Measurements from ENCODE around the gene CDH22.

The CDH22 gene

GRCh38 chr20:46222521-46223007, 85.7 kb downstream of the CDH22 start:
- no peak overlapping the region for H3K4me3 ChIP-seq (ENCODE audit: low read depth, low read length)
- H3K36me3 ChIP-seq (ENCODE audit: control insufficient read depth, insufficient read depth, low read length), result no peaks in the 10 kb centered on the region
- H3K9me3 ChIP-seq (ENCODE audit: control insufficient read depth, insufficient read depth, low read length), result no peaks in the 10 kb centered on the region
- H3K27me3 ChIP-seq (ENCODE audit: control insufficient read depth, insufficient read depth, low read length), result peaks cover 3% of the 10 kb centered on the region
- H3K4me1 ChIP-seq (ENCODE audit: control insufficient read depth, insufficient read depth, low read length), result peaks cover 18% of the 10 kb centered on the region
- no peak overlapping the region for H3K9ac ChIP-seq (ENCODE audit: low read depth, low read length)

GRCh38 chr20:46221256-46221833, 87.0 kb downstream of the CDH22 start:
- Histone ChIP-seq H3K4me1 (ENCODE audit: control insufficient read depth, insufficient read depth, low read length) (peaks cover 18% of the 10 kb centered on the region), H3K9me3 (ENCODE audit: control insufficient read depth, insufficient read depth, low read length) (no peaks in the 10 kb centered on the region), H3K27me3 (ENCODE audit: control insufficient read depth, insufficient read depth, low read length) (peaks cover 3% of the 10 kb centered on the region), H3K4me3 (ENCODE audit: low read depth, low read length) (no peak overlapping the region), H3K36me3 (ENCODE audit: control insufficient read depth, insufficient read depth, low read length) (no peaks in the 10 kb centered on the region), H3K9ac (ENCODE audit: low read depth, low read length) (no peak overlapping the region)

GRCh38 chr20:46220455-46221207, 87.7 kb downstream of the CDH22 start:
- H3K4me3 ChIP-seq (ENCODE audit: low read depth, low read length), result no peak overlapping the region
- H3K9ac ChIP-seq (ENCODE audit: low read depth, low read length), result no peak overlapping the region
- no peaks in the 10 kb centered on the region for H3K9me3 ChIP-seq (ENCODE audit: control insufficient read depth, insufficient read depth, low read length)
- H3K36me3 ChIP-seq (ENCODE audit: control insufficient read depth, insufficient read depth, low read length), result no peaks in the 10 kb centered on the region
- H3K4me1 ChIP-seq (ENCODE audit: control insufficient read depth, insufficient read depth, low read length), result peaks cover 18% of the 10 kb centered on the region
- peaks cover 3% of the 10 kb centered on the region for H3K27me3 ChIP-seq (ENCODE audit: control insufficient read depth, insufficient read depth, low read length)

- peaks cover 18% of the 10 kb centered on the region for H3K4me1 ChIP-seq (ENCODE audit: control insufficient read depth, insufficient read depth, low read length)
- H3K36me3 ChIP-seq (ENCODE audit: control insufficient read depth, insufficient read depth, low read length), result no peaks in the 10 kb centered on the region
- no peaks in the 10 kb centered on the region for H3K9me3 ChIP-seq (ENCODE audit: control insufficient read depth, insufficient read depth, low read length)
- H3K4me3 ChIP-seq (ENCODE audit: low read depth, low read length), result no peak overlapping the region
- H3K9ac ChIP-seq (ENCODE audit: low read depth, low read length), result no peak overlapping the region
- no peaks in the 10 kb centered on the region for H3K27me3 ChIP-seq (ENCODE audit: control insufficient read depth, insufficient read depth, low read length)
These were observed 88.4 kb downstream of the CDH22 start for GRCh38 chr20:46219920-46220319.

- no peaks in the 10 kb centered on the region for H3K9me3 ChIP-seq (ENCODE audit: control insufficient read depth, insufficient read depth, low read length)
- peaks cover 18% of the 10 kb centered on the region for H3K4me1 ChIP-seq (ENCODE audit: control insufficient read depth, insufficient read depth, low read length)
- no peak overlapping the region for H3K4me3 ChIP-seq (ENCODE audit: low read depth, low read length)
- no peak overlapping the region for H3K9ac ChIP-seq (ENCODE audit: low read depth, low read length)
- no peaks in the 10 kb centered on the region for H3K36me3 ChIP-seq (ENCODE audit: control insufficient read depth, insufficient read depth, low read length)
- H3K27me3 ChIP-seq (ENCODE audit: control insufficient read depth, insufficient read depth, low read length), result no peaks in the 10 kb centered on the region
These were observed 89.1 kb downstream of the CDH22 start for GRCh38 chr20:46219190-46219589.

- no peaks in the 10 kb centered on the region for H3K27me3 ChIP-seq (ENCODE audit: control insufficient read depth, insufficient read depth, low read length)
- no peaks in the 10 kb centered on the region for H3K36me3 ChIP-seq (ENCODE audit: control insufficient read depth, insufficient read depth, low read length)
- H3K4me1 ChIP-seq (ENCODE audit: control insufficient read depth, insufficient read depth, low read length), result peaks cover 18% of the 10 kb centered on the region
- H3K9ac ChIP-seq (ENCODE audit: low read depth, low read length), result no peak overlapping the region
- no peaks in the 10 kb centered on the region for H3K9me3 ChIP-seq (ENCODE audit: control insufficient read depth, insufficient read depth, low read length)
- no peak overlapping the region for H3K4me3 ChIP-seq (ENCODE audit: low read depth, low read length)
These were observed 89.6 kb downstream of the CDH22 start for GRCh38 chr20:46218656-46219055.

GRCh38 chr20:46217583-46217982, 90.7 kb downstream of the CDH22 start:
- Histone ChIP-seq H3K9me3 (ENCODE audit: control insufficient read depth, insufficient read depth, low read length) (no peaks in the 10 kb centered on the region), H3K27me3 (ENCODE audit: control insufficient read depth, insufficient read depth, low read length) (no peaks in the 10 kb centered on the region), H3K4me3 (ENCODE audit: low read depth, low read length) (no peak overlapping the region), H3K9ac (ENCODE audit: low read depth, low read length) (no peak overlapping the region), H3K4me1 (ENCODE audit: control insufficient read depth, insufficient read depth, low read length) (peaks cover 12% of the 10 kb centered on the region), H3K36me3 (ENCODE audit: control insufficient read depth, insufficient read depth, low read length) (no peaks in the 10 kb centered on the region)

GRCh38 chr20:46216770-46217464, 91.4 kb downstream of the CDH22 start:
- no peaks in the 10 kb centered on the region for H3K27me3 ChIP-seq (ENCODE audit: control insufficient read depth, insufficient read depth, low read length)
- H3K4me1 ChIP-seq (ENCODE audit: control insufficient read depth, insufficient read depth, low read length), result peaks cover 8% of the 10 kb centered on the region
- no peaks in the 10 kb centered on the region for H3K36me3 ChIP-seq (ENCODE audit: control insufficient read depth, insufficient read depth, low read length)
- no peak overlapping the region for H3K4me3 ChIP-seq (ENCODE audit: low read depth, low read length)
- H3K9me3 ChIP-seq (ENCODE audit: control insufficient read depth, insufficient read depth, low read length), result no peaks in the 10 kb centered on the region
- no peak overlapping the region for H3K9ac ChIP-seq (ENCODE audit: low read depth, low read length)

- Histone ChIP-seq H3K4me3 (ENCODE audit: low read depth, low read length) (no peak overlapping the region), H3K27me3 (ENCODE audit: control insufficient read depth, insufficient read depth, low read length) (no peaks in the 10 kb centered on the region), H3K36me3 (ENCODE audit: control insufficient read depth, insufficient read depth, low read length) (no peaks in the 10 kb centered on the region), H3K9ac (ENCODE audit: low read depth, low read length) (no peak overlapping the region), H3K4me1 (ENCODE audit: control insufficient read depth, insufficient read depth, low read length) (peaks cover 4% of the 10 kb centered on the region), H3K9me3 (ENCODE audit: control insufficient read depth, insufficient read depth, low read length) (no peaks in the 10 kb centered on the region)
These were observed 92.2 kb downstream of the CDH22 start for GRCh38 chr20:46215913-46216707.

GRCh38 chr20:46214824-46215488, 93.3 kb downstream of the CDH22 start:
- Histone ChIP-seq H3K4me1 (ENCODE audit: control insufficient read depth, insufficient read depth, low read length) (no peaks in the 10 kb centered on the region), H3K36me3 (ENCODE audit: control insufficient read depth, insufficient read depth, low read length) (no peaks in the 10 kb centered on the region), H3K9me3 (ENCODE audit: control insufficient read depth, insufficient read depth, low read length) (no peaks in the 10 kb centered on the region), H3K9ac (ENCODE audit: low read depth, low read length) (no peak overlapping the region), H3K27me3 (ENCODE audit: control insufficient read depth, insufficient read depth, low read length) (no peaks in the 10 kb centered on the region), H3K4me3 (ENCODE audit: low read depth, low read length) (no peak overlapping the region)
